Testis (tissue), 3 donors: Measurements from ENCODE around the gene MYDGF. TPM values are rescaled to one million over a fixed set of nuclear protein-coding genes. Genes with fewer than 3 reads are reported as not detected.

Experiments used
- DNase-seq: peaks from one replicate; pipeline ENCODE4 v3.0.0-alpha.2; 2019
- H3K27ac ChIP-seq, 2 donors: fragments of 200-600 bp; sonication (generic); one replicate each; pipeline ENCODE4 v1.5.1; 2019
- H3K27me3 ChIP-seq: fragments of 200-600 bp; sonication (generic); one replicate; pipeline ENCODE4 v1.5.1; 2019
- H3K36me3 ChIP-seq: fragments of 200-600 bp; sonication (generic); one replicate; pipeline ENCODE4 v1.5.1; 2017; ENCODE audit warnings: low read depth; ENCODE audit errors: missing control alignments
- H3K4me1 ChIP-seq: fragments of 200-600 bp; sonication (generic); one replicate; pipeline ENCODE4 v1.5.1; 2019
- H3K4me3 ChIP-seq, 2 donors: fragments of 200-600 bp; sonication (generic); one replicate each; pipeline ENCODE4 v1.5.1; 2017 to 2019
- H3K9me3 ChIP-seq: fragments of 200-600 bp; sonication (generic); one replicate; pipeline ENCODE4 v1.5.1; 2017
- CTCF ChIP-seq, 3 experiments: fragments of 450-650 bp in 2 of 3; fragments of 200-600 bp in 1 of 3; sonication (generic) in 1 of 3; IDR thresholded peaks; one replicate each; pipeline ENCODE4 v1.5.1; 2016 to 2019; ENCODE audit warnings: antibody characterized with exemption in 3 of 3, mild to moderate bottlenecking in 2 of 3, moderate library complexity in 1 of 3
- POLR2A ChIP-seq: fragments of 450-650 bp; IDR thresholded peaks from one replicate; pipeline ENCODE4 v1.6.1; 2017; ENCODE audit warnings: antibody characterized with exemption, mild to moderate bottlenecking, moderate library complexity
- WGBS, 2 donors: methylation state at CpG; one replicate each; pipeline ENCODE4 v1.1.5; 2018; 5-methylcytosine and 5-hydroxymethylcytosine counted together
- intact Hi-C: fragments of 100-400 bp; cut with DNase I; formaldehyde crosslinking; loops from one replicate; pipeline ENCODE4 v1.15.1; 2023; ENCODE audit warnings: low total_unique reads
- polyA plus RNA-seq: library from polyadenylated mRNA; stranded (reverse); fragments of 350-450 nt; fragmentation: Illumina TruSeq; extraction: RNeasy Lipid Tissue Mini Kit (QIAGEN cat#74804); gene quantifications from one replicate; pipeline ENCODE4 v1.2.3, GENCODE V29; 2014; ENCODE audit warnings: low read depth, low replicate concordance; ENCODE audit not compliant: insufficient read depth
- total RNA-seq, 2 donors: library from RNA; depleted of rRNA; stranded (reverse); fragments of >200 nt; gene quantifications; one replicate each; pipeline ENCODE4 v1.2.3, GENCODE V29; 2016

The MYDGF gene
- total and polyA plus RNA-seq, 3 donors from 2014 or later = 51.6 to 87.0 (median 61.4) TPM

DNA sequence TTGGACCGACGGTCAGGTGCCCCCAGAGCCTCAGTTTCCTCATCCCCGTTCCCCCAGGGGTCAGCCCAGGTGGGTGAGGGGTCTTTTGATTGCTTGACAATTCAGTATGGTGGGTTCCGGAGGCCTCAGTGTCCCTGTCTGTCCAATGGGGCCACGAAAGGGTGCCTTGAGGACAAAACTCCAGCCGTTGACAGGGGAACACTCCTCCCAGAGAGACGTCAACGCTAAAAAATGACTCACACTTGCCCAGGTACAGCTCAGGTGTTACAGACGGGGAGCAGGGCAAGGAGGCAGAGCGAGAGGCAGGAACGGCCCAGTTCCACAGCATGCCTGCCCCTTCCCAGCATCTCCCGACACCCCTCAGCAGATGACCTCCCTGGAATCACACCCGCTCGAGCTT is 29.0 kb downstream of the MYDGF start:
- intact Hi-C loops = no loop called here
- no peaks in the 10 kb centered on the region for H3K9me3 ChIP-seq
- WGBS, 2 donors = 84 to 86% methylated on average over 11 to 14 of the region's 14 CpGs
- no peak for TF ChIP-seq POLR2A
- no peak for TF ChIP-seq CTCF (IDR thresholded peaks at IDR 0.05)
- H3K4me1 ChIP-seq = peaks cover 13% of the 10 kb centered on the region
- H3K27ac ChIP-seq = no peak overlapping the region
- no peaks in the 10 kb centered on the region for H3K27me3 ChIP-seq
- no peak overlapping the region for H3K4me3 ChIP-seq
- H3K36me3 ChIP-seq = no peaks in the 10 kb centered on the region
- no peak for DNase-seq

- WGBS, 2 donors = 62 to 84% methylated on average over 6 to 15 of the region's 17 CpGs
- Histone ChIP-seq H3K9me3 (no peaks in the 10 kb centered on the region), H3K36me3 (no peaks in the 10 kb centered on the region), H3K4me3 (peak overlapping the region; percentile 63 to 68), H3K27me3 (no peaks in the 10 kb centered on the region), H3K4me1 (peaks cover 13% of the 10 kb centered on the region), H3K27ac (peak overlapping the region in 1 of 2 donors; percentile 42)
- no peak for DNase-seq
- intact Hi-C loops = no loop called here
- TF ChIP-seq CTCF (IDR thresholded peaks at IDR 0.05) = no peak
- TF ChIP-seq POLR2A = no peak
Observed at GRCh38 chr19:4640247-4641000, 29.7 kb downstream of the MYDGF start.

DNA sequence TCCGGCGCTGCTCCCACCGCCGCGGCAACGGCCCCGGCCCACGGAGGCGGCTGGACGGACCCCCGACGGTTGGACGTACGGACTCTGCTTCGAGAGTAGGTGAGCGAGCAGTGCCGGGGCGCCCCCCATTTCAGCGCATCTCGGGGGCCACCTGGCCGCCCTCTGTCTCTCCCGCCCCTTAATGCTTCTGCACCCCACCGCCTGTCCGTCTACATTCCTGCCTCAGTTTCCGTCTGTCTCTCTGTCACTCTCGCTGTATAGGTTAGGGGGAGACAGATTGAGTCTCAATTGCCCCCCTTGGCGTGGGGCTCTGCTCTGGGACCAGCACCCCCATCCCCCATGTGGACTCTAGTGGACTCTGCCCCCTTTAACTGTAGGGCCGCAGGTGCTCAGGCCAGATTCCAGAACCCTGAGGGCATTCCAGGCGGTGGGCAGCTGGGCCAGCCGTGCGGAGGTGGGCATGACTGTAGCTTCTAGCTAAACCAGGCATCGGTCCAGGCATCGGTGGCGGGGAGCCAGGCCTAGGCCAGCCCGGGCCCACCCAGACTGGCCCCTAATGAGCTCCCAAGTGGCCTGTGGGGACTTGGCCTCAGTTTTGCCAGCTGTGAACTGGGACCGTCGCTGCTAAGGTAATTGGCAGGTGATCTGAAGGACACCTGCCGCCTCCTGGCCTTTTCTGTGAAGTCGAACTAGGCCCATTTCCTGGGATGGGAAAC is 30.5 kb downstream of the MYDGF start:
- H3K4me1 ChIP-seq = peaks cover 13% of the 10 kb centered on the region

DNA sequence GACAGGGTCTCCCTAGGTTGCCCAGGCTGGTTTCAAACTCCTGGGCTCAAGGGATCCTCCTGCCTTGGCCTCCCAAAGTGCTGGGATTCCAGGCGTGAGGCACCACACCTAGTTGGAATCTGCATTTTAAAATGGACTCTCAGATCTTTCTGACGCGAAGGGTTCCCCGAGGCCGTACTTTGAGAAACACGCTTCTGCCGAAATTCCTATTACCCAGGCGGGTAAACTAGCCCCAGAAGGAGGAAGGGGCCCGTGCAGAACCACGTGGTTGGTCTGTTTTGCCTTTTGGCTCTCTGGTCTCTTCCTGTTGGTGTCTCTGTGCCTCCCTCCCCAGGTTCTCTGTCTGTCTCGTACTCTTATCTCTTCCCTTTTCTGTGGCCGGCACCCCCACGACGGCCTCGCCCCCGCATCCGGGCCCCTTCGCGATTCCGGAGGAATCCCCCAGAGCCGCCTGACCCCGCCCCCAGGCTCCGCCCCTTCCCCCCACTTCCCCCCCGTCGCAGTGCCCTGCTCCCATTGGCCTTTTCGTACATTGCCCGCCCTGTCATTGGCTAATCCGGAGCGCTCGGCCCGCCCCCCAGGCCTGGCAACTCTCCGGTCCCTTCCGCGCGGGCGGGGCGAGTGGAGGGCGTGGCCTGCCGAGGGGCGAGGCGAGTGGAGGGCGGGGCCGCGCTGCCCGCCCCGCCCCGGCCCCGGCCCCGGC is 31.2 kb downstream of the MYDGF start, which contains the start of gene TNFAIP8L1:
Gene TNFAIP8L1, plus strand, starts transcription at position 689 of the 703 bp plus-strand sequence. CDS start 12,354 bp downstream, outside the sequence.
- intact Hi-C loops = loop anchor here (5.0 kb wide), 1 partner anchor 62 kb away; no protein-coding TSS in a partner anchor

More for the DNA sequence above, 30.5 kb downstream of the MYDGF start:
- H3K4me3 ChIP-seq = peak overlapping the region; percentile 63 to 68
- H3K9me3 ChIP-seq = no peaks in the 10 kb centered on the region
- intact Hi-C loops = loop anchor here (5.0 kb wide), 1 partner anchor 62 kb away; no protein-coding TSS in a partner anchor
- no peak for DNase-seq
- 9 to 10% methylated on average over 13 to 39 of the region's 39 CpGs for WGBS, 2 donors
- peak overlapping the region in 1 of 2 donors; percentile 42 for H3K27ac ChIP-seq
- TF ChIP-seq POLR2A = no peak
- no peak for TF ChIP-seq CTCF (IDR thresholded peaks at IDR 0.05)
- no peaks in the 10 kb centered on the region for H3K27me3 ChIP-seq
- no peaks in the 10 kb centered on the region for H3K36me3 ChIP-seq

More for the DNA sequence above, 31.2 kb downstream of the MYDGF start, which contains the start of gene TNFAIP8L1:
- TF ChIP-seq POLR2A = no peak
- no peak for TF ChIP-seq CTCF (IDR thresholded peaks at IDR 0.05)
- Histone ChIP-seq H3K4me3 (peak within 1 kb of the TSS; percentile 63 to 68), H3K27me3 (no peaks in the 10 kb centered on the region), H3K36me3 (no peaks in the 10 kb centered on the region), H3K4me1 (peaks cover 13% of the 10 kb centered on the region), H3K27ac (peak within 1 kb of the TSS in 1 of 2 donors; percentile 42), H3K9me3 (no peaks in the 10 kb centered on the region)
- DNase-seq = peak; percentile 97
- 2% methylated on average over 25 to 31 of the region's 49 CpGs for WGBS, 2 donors
